ENCODE results near the gene XYLT2. TPM values are rescaled to one million over a fixed set of nuclear protein-coding genes. Genes with fewer than 3 reads are reported as not detected.

Gene XYLT2
- total RNA-seq, 1 donor: 60.5 TPM

- TF ChIP-seq CTCF (IDR thresholded peaks at IDR 0.05; ENCODE audit: insufficient read depth, low read depth, low read length): no peak
- no peak for DNase-seq (ENCODE audit: low read depth)
- H3K4me3 ChIP-seq (ENCODE audit: low read depth, low read length): no peak overlapping the region
Observed at GRCh38 chr17:50380369-50381259, 34.7 kb downstream of the XYLT2 start.

GRCh38 chr17:50381260-50381815 is 35.4 kb downstream of the XYLT2 start:
- no peak for TF ChIP-seq CTCF (IDR thresholded peaks at IDR 0.05; ENCODE audit: insufficient read depth, low read depth, low read length)
- H3K4me3 ChIP-seq (ENCODE audit: low read depth, low read length): no peak overlapping the region
- DNase-seq (ENCODE audit: low read depth): no peak

- no peak overlapping the region for H3K4me3 ChIP-seq (ENCODE audit: low read depth, low read length)
- DNase-seq (ENCODE audit: low read depth): peak; percentile 7
- no peak for TF ChIP-seq CTCF (IDR thresholded peaks at IDR 0.05; ENCODE audit: insufficient read depth, low read depth, low read length)
Observed at GRCh38 chr17:50381920-50382319, 36.0 kb downstream of the XYLT2 start.

GRCh38 chr17:50382931-50383330 is 37.0 kb downstream of the XYLT2 start:
- no peak overlapping the region for H3K4me3 ChIP-seq (ENCODE audit: low read depth, low read length)
- DNase-seq (ENCODE audit: low read depth): no peak
- no peak for TF ChIP-seq CTCF (IDR thresholded peaks at IDR 0.05; ENCODE audit: insufficient read depth, low read depth, low read length)

GRCh38 chr17:50386510-50386909 is 40.6 kb downstream of the XYLT2 start:
- no peak overlapping the region for H3K4me3 ChIP-seq (ENCODE audit: low read depth, low read length)

GRCh38 chr17:50388728-50389127 is 42.8 kb downstream of the XYLT2 start:
- H3K4me3 ChIP-seq (ENCODE audit: low read depth, low read length): no peak overlapping the region
- DNase-seq (ENCODE audit: low read depth): no peak
- no peak for TF ChIP-seq CTCF (IDR thresholded peaks at IDR 0.05; ENCODE audit: insufficient read depth, low read depth, low read length)

More at GRCh38 chr17:50386510-50386909, 40.6 kb downstream of the XYLT2 start:
- TF ChIP-seq CTCF (IDR thresholded peaks at IDR 0.05; ENCODE audit: insufficient read depth, low read depth, low read length): no peak
- DNase-seq (ENCODE audit: low read depth): no peak
